Fibroblast of gingiva (primary cell): Measurements from ENCODE around the gene DUS3L.
A peak's percentile ranks its signal among the peaks of the same experiment; 100 is the strongest.
"Not testable (repeated sequence)": the region's sequence is repeated elsewhere in the genome, so short reads cannot be mapped to it uniquely, and the experiment has no call there.

Experiments used
- DNase-seq: peaks from one replicate; pipeline ENCODE4 v3.0.0-alpha.2; 2011; ENCODE audit warnings: low read depth

Gene DUS3L

DNA sequence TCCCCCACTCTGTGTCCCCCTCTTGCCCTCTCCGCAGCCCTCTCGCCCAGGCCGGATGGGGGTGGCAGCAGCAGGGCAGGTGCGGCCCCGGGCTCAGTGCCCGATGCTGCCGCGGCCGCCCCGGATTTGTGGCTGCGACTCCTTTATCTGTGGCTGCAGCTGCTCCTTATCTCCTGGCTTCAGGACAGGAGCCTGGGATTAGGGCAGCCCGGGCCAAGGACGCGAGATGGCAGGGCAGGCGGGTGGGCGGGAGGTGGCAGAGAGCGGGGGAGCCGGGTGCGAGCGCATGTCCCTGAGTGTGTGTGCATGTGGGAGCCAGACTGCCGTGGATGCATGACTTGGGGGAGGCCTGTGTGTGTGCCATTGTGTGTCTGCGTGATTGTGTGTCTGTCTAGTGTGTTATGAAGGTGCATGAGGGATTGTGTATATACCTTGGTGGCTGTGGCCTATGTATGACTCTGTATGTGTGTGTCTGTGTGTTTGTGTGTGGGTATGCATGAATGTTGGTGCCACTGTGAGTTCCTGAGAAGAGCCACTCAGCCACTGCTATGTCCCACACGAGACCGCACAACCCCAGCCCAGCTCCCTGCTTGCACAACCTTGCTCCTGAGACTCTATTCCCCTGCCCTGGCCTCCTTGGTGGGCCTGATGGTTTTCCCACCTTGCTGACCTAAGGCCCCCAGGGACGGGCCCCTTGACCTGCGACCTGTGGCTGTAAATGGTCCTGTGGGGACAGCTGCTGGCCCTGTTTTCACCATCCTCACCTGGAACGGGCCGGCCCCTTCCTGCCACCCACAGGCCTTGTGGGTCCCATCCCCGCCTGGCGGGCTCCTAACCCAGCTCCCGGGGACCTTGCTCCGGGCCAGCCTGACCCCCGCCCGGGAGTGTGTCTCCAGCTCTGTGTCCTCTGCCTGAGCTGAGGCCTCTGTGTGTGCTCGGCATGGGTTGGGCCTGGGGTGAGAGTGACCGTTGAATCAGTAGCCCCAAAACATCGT is 8.6 kb upstream of the DUS3L start:
- no peak for DNase-seq

GRCh38 chr19:5798244-5798643 is 7.3 kb upstream of the DUS3L start:
- no peak for DNase-seq

DNA sequence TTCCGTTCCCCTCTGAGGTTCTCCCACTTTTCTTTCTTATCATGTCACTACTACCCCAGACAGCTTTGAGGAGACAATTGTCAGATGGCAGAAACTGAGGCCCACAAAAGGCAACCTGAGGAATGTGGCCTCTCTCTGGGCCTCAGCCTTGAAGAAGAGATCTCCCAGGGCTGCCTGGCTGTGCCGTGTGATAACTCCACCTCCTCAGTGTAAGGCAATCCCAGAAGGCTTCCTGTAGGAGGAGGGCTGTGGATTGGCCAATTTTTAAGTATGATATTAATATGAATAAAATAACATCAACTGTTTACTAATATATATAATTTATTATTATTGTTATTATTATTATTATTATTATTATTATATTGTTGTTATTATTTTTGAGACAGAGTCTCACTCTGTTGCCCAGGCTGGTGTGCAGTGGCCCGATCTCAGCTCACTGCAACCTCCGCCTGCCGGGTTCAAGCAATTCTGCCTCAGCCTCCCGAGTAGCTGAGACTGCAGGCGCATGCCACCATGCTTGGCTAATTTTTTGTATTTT is 4.5 kb upstream of the DUS3L start:
- no peak for DNase-seq

GRCh38 chr19:5793188-5793587 is 2.2 kb upstream of the DUS3L start:
- DNase-seq: no peak

GRCh38 chr19:5792224-5792623 is 1.3 kb upstream of the DUS3L start:
- DNase-seq: peak; percentile 15

DNA sequence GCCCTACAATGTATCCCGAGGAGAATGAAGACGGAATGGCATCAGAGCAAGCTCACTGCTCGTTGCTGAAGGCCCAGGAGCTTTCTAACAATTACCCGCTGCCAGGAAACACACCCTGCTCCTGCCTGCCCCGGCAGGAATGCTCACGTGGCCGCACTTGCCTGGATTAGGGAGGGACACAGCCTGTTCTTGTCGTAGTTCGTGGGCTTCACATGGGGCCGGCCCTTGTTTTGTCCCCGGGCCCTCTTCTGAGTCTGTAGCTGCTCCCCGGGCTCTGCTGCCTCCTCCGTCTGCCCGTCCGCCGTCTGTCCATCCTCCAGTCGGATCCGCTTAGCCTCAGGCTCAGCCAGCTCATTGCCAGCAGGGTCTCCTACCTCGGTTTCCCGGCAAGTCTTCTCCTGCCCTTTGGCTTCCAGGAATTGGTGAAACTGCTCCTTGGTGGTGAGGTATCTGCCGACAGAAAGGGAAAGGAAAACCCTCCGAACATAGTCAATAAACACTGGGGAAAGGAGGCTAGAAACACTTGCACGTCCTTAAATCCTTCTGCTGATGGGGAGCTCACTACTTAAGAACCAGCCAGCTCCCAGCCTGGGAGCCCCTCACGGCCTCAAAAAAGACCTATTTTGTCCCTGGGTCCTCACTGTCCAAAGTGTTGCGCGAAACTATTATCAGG is 941 bp downstream of the DUS3L start:
- DNase-seq: no peak

DNA sequence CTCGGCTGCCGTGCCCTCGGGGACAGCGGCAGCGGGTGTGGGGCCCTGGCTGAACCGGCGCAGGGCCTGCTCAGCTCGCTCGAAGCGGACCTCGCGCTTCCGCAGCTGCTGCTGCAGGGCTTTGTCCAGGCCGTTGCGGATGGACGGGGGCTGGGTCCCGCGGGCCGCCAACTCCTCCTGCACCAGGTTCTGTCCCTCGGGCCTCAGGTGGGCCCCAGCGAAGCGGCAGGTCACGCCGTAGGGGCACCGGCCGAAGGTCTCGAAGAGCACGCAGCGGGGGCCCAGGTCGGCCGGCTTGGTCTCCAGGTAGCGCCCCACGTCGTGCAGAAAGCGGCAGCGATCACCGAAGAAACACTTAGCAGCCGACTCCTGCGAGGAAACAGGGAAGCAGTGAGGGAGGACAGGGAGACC is 1.6 kb downstream of the DUS3L start:
- no peak for DNase-seq

GRCh38 chr19:5788422-5788821 is 2.5 kb downstream of the DUS3L start:
- no peak for DNase-seq

GRCh38 chr19:5787409-5788182 is 3.4 kb downstream of the DUS3L start:
- no peak for DNase-seq

- no peak for DNase-seq
Observed at GRCh38 chr19:5786593-5787408, 4.2 kb downstream of the DUS3L start.

- no peak for DNase-seq
Observed at GRCh38 chr19:5785423-5785822, 5.5 kb downstream of the DUS3L start.

GRCh38 chr19:5784581-5785147 is 6.3 kb downstream of the DUS3L start, which contains the start of gene PRR22:
TSS of gene PRR22 (minus strand) at chr19:5784746. CDS start at chr19:5784660, 86 bp downstream.
- no peak for DNase-seq

DNA sequence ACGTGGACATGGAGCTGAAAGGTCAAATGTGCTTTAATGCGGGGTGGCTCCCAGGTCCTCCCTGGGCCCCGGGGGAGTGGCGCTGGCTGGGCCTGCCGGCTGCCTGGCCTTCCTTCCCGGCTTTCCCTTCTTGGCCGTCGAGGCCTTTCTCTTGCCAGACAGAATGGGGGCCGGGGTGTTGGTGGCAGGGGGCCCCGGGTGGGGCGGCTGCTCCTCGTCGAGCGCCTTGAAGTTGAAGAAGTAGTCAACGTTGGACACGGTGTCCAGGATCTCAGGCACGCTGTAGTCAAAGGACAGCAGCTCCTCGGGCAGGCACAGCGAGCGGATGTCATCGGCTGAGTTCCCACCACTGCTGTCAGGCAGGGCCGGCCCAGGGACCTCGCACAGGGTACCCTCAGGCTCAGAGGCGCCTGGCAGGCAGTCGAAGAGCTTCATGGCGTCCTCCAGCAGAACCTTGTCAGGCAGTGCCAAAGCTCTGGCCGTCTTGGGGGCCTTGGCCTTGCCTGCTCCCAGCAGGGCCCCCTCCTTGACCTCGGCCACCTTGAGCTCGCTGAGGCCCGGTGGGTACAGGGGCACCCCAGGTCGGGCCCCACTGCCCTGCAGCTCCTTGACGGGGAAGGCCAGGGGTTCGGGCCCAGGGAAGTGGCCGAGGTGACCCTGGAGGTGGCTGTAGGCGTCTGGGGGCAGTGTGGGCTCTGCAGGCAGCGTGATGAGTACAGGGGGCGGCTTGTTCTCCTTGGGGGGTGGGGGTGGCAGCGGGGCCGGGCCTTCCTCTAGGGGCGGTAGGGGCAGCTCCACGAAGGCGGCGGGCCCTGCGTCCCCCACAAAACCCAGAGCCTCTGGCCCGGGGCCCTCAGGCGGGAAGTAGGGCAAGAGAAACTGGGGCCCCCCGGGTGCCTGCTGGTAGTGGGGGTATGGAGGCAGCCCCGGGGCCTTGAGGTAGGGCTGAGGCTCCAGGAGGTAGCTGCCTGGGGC is 7.7 kb downstream of the DUS3L start:
- DNase-seq: no peak

GRCh38 chr19:5782322-5782721 is 8.6 kb downstream of the DUS3L start:
- DNase-seq: no peak

- DNase-seq: not testable (repeated sequence)
Observed at GRCh38 chr19:5780916-5781315, 10.0 kb downstream of the DUS3L start.

- no peak for DNase-seq
Observed at GRCh38 chr19:5778402-5778801, 12.6 kb downstream of the DUS3L start.

DNA sequence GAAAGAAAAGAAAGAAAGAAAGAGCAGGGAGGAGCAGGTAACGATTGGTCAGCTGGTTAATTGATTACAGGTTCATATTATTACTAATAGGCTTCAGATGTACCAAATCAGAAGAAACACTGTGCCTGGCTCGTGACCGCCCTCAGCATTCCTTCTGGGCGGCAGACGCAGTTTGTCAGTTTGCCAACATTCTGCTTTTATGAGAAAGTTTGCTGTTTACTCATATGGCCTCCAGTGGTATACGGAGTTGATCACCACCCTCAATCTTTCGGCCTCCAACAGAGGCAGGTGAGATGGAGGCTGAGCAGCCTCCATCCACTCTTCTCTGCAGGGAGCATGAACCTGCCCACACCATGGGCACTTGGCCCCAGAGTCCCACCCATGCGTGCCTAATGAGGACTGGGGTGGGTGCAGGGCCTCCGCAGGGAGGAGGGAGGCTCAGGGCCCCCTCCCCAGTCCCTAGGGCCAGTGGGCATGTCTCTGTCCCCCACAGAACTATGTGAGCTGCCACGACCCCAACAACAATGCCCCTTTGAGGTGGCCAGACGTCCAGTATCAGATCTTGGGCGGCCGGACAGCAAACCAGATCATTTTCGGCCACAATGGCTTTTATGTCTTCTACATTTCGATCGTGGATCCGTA is 15.2 kb downstream of the DUS3L start:
- peak; percentile 89 for DNase-seq

GRCh38 chr19:5774921-5775320 is 16.0 kb downstream of the DUS3L start:
- DNase-seq: no peak

DNA sequence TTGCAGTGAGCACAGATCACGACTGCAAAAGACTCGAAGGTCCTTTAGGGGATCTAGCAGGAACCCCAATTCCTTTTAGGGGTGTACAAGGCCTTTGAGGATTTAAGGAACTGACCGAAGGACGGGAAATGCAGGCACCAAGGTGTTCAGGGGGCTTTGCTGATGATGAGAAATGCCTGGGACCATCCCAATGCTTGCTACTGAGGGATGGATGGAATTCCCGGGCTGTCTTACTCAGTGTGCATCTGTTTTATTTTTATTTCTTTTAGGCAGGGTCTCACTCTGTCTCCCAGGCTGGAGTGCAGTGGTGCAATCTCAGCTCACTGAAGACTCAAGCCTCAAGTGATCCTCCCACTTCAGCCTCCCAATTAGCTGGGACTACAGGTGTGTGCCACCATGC is 17.7 kb downstream of the DUS3L start:
- DNase-seq: no peak
